ENCODE data around the gene HBEGF.

- TF ChIP-seq CTCF (IDR thresholded peaks at IDR 0.05) (no peak), POLR2A (IDR thresholded peaks at IDR 0.05) (no peak)
Measured at GRCh38 chr5:140391312-140391711, 44.9 kb upstream of the HBEGF start.
